HEK293 (cell line): ENCODE data around the gene RPS26.
A peak's percentile ranks its signal among the peaks of the same experiment; 100 is the strongest.

Source experiments
- BCL11B ChIP-seq: fragments of 450-650 bp; formaldehyde crosslinking; IDR thresholded peaks from 2 replicates; pipeline ENCODE4 v1.5.1; 2016; ENCODE audit warnings: low read depth, missing biosample characterization, missing genetic modification characterization
- FEZF1 ChIP-seq: fragments of 450-650 bp; formaldehyde crosslinking; IDR thresholded peaks from 2 replicates; pipeline ENCODE4 v1.5.1; 2016; ENCODE audit warnings: missing biosample characterization, missing genetic modification characterization
- GFI1B ChIP-seq: fragments of 450-650 bp; formaldehyde crosslinking; IDR thresholded peaks from 2 replicates; pipeline ENCODE4 v1.5.1; 2016; ENCODE audit warnings: missing biosample characterization, missing genetic modification characterization
- INSM2 ChIP-seq: fragments of 450-650 bp; formaldehyde crosslinking; IDR thresholded peaks from 2 replicates; pipeline ENCODE4 v1.5.1; 2016; ENCODE audit warnings: missing biosample characterization, missing genetic modification characterization
- KLF9 ChIP-seq: fragments of 450-650 bp; formaldehyde crosslinking; IDR thresholded peaks from 2 replicates; pipeline ENCODE4 v1.5.1; 2016; ENCODE audit warnings: missing biosample characterization, missing genetic modification characterization, low read depth
- MEIS1 ChIP-seq: sonication (generic); formaldehyde crosslinking; IDR thresholded peaks from 2 replicates; pipeline ENCODE4 v1.8.1; 2022; ENCODE audit warnings: missing genetic modification reagents, mild to moderate bottlenecking, borderline replicate concordance
- MZF1 ChIP-seq: fragments of 450-650 bp; formaldehyde crosslinking; IDR thresholded peaks from 2 replicates; pipeline ENCODE4 v1.5.1; 2017; ENCODE audit warnings: missing biosample characterization, missing genetic modification characterization, borderline replicate concordance
- ZBTB20 ChIP-seq: fragments of 450-650 bp; formaldehyde crosslinking; IDR thresholded peaks from 2 replicates; pipeline ENCODE4 v1.5.1; 2016; ENCODE audit warnings: missing biosample characterization, missing genetic modification characterization
- ZBTB8A ChIP-seq: fragments of 450-650 bp; formaldehyde crosslinking; IDR thresholded peaks from 2 replicates; pipeline ENCODE4 v1.5.1; 2016; ENCODE audit warnings: missing biosample characterization, missing genetic modification characterization
- ZEB2 ChIP-seq: fragments of 450-650 bp; formaldehyde crosslinking; IDR thresholded peaks from 2 replicates; pipeline ENCODE4 v1.5.1; 2016; ENCODE audit warnings: missing biosample characterization, missing genetic modification characterization
- ZFP37 ChIP-seq: fragments of 450-650 bp; formaldehyde crosslinking; IDR thresholded peaks from 2 replicates; pipeline ENCODE4 v1.5.1; 2016; ENCODE audit warnings: missing biosample characterization, missing genetic modification characterization
- ZNF112 ChIP-seq: fragments of 450-650 bp; formaldehyde crosslinking; IDR thresholded peaks from 2 replicates; pipeline ENCODE4 v1.5.0; 2017; ENCODE audit warnings: missing biosample characterization, missing genetic modification characterization
- ZNF132 ChIP-seq: fragments of 450-650 bp; formaldehyde crosslinking; IDR thresholded peaks from 2 replicates; pipeline ENCODE4 v1.5.1; 2017; ENCODE audit warnings: missing biosample characterization, missing genetic modification characterization, borderline replicate concordance
- ZNF133 ChIP-seq: fragments of 450-650 bp; formaldehyde crosslinking; IDR thresholded peaks from 2 replicates; pipeline ENCODE4 v1.5.1; 2016; ENCODE audit warnings: missing biosample characterization, missing genetic modification characterization
- ZNF155 ChIP-seq: fragments of 450-650 bp; formaldehyde crosslinking; IDR thresholded peaks from 2 replicates; pipeline ENCODE4 v1.5.1; 2016; ENCODE audit warnings: missing biosample characterization, missing genetic modification characterization
- ZNF16 ChIP-seq: fragments of 450-650 bp; formaldehyde crosslinking; IDR thresholded peaks from 2 replicates; pipeline ENCODE4 v1.5.1; 2016; ENCODE audit warnings: low read depth, missing biosample characterization, missing genetic modification characterization
- ZNF175 ChIP-seq: fragments of 450-650 bp; formaldehyde crosslinking; IDR thresholded peaks from 2 replicates; pipeline ENCODE4 v1.5.1; 2016; ENCODE audit warnings: missing biosample characterization, missing genetic modification characterization
- ZNF2 ChIP-seq: fragments of 450-650 bp; formaldehyde crosslinking; IDR thresholded peaks from 2 replicates; pipeline ENCODE4 v1.5.1; 2016; ENCODE audit warnings: missing biosample characterization, missing genetic modification characterization
- ZNF202 ChIP-seq: fragments of 450-650 bp; formaldehyde crosslinking; IDR thresholded peaks from 2 replicates; pipeline ENCODE4 v1.5.1; 2016; ENCODE audit warnings: missing biosample characterization, missing genetic modification characterization, borderline replicate concordance
- ZNF23 ChIP-seq: fragments of 450-650 bp; formaldehyde crosslinking; IDR thresholded peaks from 2 replicates; pipeline ENCODE4 v1.5.1; 2016; ENCODE audit warnings: missing biosample characterization, missing genetic modification characterization, borderline replicate concordance
- ZNF292 ChIP-seq: fragments of 450-650 bp; formaldehyde crosslinking; IDR thresholded peaks from 2 replicates; pipeline ENCODE4 v1.5.1; 2016; ENCODE audit warnings: low read depth, missing biosample characterization, missing genetic modification characterization, borderline replicate concordance
- ZNF311 ChIP-seq: fragments of 450-650 bp; formaldehyde crosslinking; IDR thresholded peaks from 2 replicates; pipeline ENCODE4 v1.5.1; 2017; ENCODE audit warnings: missing biosample characterization, missing genetic modification characterization, borderline replicate concordance
- ZNF324 ChIP-seq: fragments of 450-650 bp; formaldehyde crosslinking; IDR thresholded peaks from 2 replicates; pipeline ENCODE4 v1.5.1; 2016; ENCODE audit warnings: missing biosample characterization, missing genetic modification characterization
- ZNF394 ChIP-seq: fragments of 450-650 bp; formaldehyde crosslinking; IDR thresholded peaks from 2 replicates; pipeline ENCODE4 v1.5.1; 2016; ENCODE audit warnings: missing biosample characterization, missing genetic modification characterization, mild to moderate bottlenecking, moderate library complexity, borderline replicate concordance
- ZNF473 ChIP-seq: fragments of 450-650 bp; formaldehyde crosslinking; IDR thresholded peaks from 2 replicates; pipeline ENCODE4 v1.5.1; 2017; ENCODE audit warnings: missing biosample characterization, missing genetic modification characterization
- ZNF501 ChIP-seq: fragments of 450-650 bp; formaldehyde crosslinking; IDR thresholded peaks from 2 replicates; pipeline ENCODE4 v1.5.1; 2016; ENCODE audit warnings: missing biosample characterization, missing genetic modification characterization
- ZNF510 ChIP-seq: fragments of 450-650 bp; formaldehyde crosslinking; IDR thresholded peaks from 2 replicates; pipeline ENCODE4 v1.5.1; 2018; ENCODE audit warnings: mild to moderate bottlenecking, missing genetic modification characterization, missing biosample characterization; ENCODE audit not compliant: insufficient replicate concordance
- ZNF548 ChIP-seq: fragments of 450-650 bp; formaldehyde crosslinking; IDR thresholded peaks from 2 replicates; pipeline ENCODE4 v1.5.1; 2016; ENCODE audit warnings: missing biosample characterization, missing genetic modification characterization
- ZNF549 ChIP-seq: fragments of 450-650 bp; IDR thresholded peaks from 2 replicates; pipeline ENCODE4 v1.5.1; 2018; ENCODE audit warnings: missing biosample characterization, missing genetic modification characterization, mild to moderate bottlenecking, inconsistent platforms, moderate library complexity
- ZNF623 ChIP-seq: fragments of 450-650 bp; formaldehyde crosslinking; IDR thresholded peaks from 2 replicates; pipeline ENCODE4 v1.5.1; 2016; ENCODE audit warnings: missing biosample characterization, missing genetic modification characterization
- ZNF701 ChIP-seq: fragments of 450-650 bp; formaldehyde crosslinking; IDR thresholded peaks from 2 replicates; pipeline ENCODE4 v1.5.1; 2016; ENCODE audit warnings: missing biosample characterization, missing genetic modification characterization
- ZNF776 ChIP-seq: fragments of 450-650 bp; formaldehyde crosslinking; IDR thresholded peaks from 2 replicates; pipeline ENCODE4 v1.5.0; 2017; ENCODE audit warnings: missing biosample characterization, missing genetic modification characterization, borderline replicate concordance
- ZNF837 ChIP-seq: fragments of 450-650 bp; formaldehyde crosslinking; IDR thresholded peaks from 2 replicates; pipeline ENCODE4 v1.5.1; 2016; ENCODE audit warnings: missing biosample characterization, missing genetic modification characterization
- TF ChIP-seq, protein P1 (sequence below): fragments of 450-650 bp; formaldehyde crosslinking; IDR thresholded peaks from 2 replicates; pipeline ENCODE4 v1.5.1; 2016; ENCODE audit warnings: missing biosample characterization, missing genetic modification characterization
- TF ChIP-seq, protein P2 (sequence below): fragments of 450-650 bp; IDR thresholded peaks from 2 replicates; pipeline ENCODE4 v1.5.1; 2018; ENCODE audit warnings: missing biosample characterization, mild to moderate bottlenecking, missing genetic modification characterization
- TF ChIP-seq, protein P3 (sequence below): fragments of 450-650 bp; formaldehyde crosslinking; IDR thresholded peaks from 2 replicates; pipeline ENCODE4 v1.5.1; 2017; ENCODE audit warnings: missing biosample characterization, missing genetic modification characterization

RPS26 gene

GRCh38 chr12:56079723-56080555 lies 38.2 kb downstream of the RPS26 start, which contains the start of gene ERBB3 (continued):
- TF ChIP-seq ZNF2 (tag by site-specific recombination): peak; percentile 83
- TF ChIP-seq ZNF501 (tag by site-specific recombination): peak; percentile 90
- TF ChIP-seq ZNF16 (tag by site-specific recombination): no peak
- peak; percentile 78; the same call in 1 of the 2 replicates for TF ChIP-seq ZNF155 (tag by site-specific recombination)
- no peak for TF ChIP-seq ZNF175 (tag by site-specific recombination)
- no peak for TF ChIP-seq ZNF473 (tag by site-specific recombination)
- no peak for TF ChIP-seq ZNF837
- TF ChIP-seq ZNF549 (tag by site-specific recombination): no peak
- peak; percentile 72; the same call in 1 of the 2 replicates for TF ChIP-seq GFI1B (tag by site-specific recombination)
- TF ChIP-seq ZNF311 (tag by site-specific recombination): no peak
- peak; percentile 79 for TF ChIP-seq ZBTB8A (tag by site-specific recombination)
- TF ChIP-seq, protein P1, sequence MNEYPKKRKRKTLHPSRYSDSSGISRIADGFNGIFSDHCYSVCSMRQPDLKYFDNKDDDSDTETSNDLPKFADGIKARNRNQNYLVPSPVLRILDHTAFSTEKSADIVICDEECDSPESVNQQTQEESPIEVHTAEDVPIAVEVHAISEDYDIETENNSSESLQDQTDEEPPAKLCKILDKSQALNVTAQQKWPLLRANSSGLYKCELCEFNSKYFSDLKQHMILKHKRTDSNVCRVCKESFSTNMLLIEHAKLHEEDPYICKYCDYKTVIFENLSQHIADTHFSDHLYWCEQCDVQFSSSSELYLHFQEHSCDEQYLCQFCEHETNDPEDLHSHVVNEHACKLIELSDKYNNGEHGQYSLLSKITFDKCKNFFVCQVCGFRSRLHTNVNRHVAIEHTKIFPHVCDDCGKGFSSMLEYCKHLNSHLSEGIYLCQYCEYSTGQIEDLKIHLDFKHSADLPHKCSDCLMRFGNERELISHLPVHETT: peak; percentile 85
- TF ChIP-seq ZNF292 (tag by site-specific recombination): no peak
- TF ChIP-seq ZNF112 (tag by site-specific recombination): no peak
- peak; percentile 100 for TF ChIP-seq KLF9 (tag by site-specific recombination)
- TF ChIP-seq ZNF394: peak; percentile 57; the same call in 1 of the 2 replicates
- peak; percentile 95 for TF ChIP-seq ZEB2
- TF ChIP-seq ZBTB20 (tag by site-specific recombination): peak; percentile 69
- TF ChIP-seq ZNF133 (tag by site-specific recombination): no peak
- TF ChIP-seq, protein P2, sequence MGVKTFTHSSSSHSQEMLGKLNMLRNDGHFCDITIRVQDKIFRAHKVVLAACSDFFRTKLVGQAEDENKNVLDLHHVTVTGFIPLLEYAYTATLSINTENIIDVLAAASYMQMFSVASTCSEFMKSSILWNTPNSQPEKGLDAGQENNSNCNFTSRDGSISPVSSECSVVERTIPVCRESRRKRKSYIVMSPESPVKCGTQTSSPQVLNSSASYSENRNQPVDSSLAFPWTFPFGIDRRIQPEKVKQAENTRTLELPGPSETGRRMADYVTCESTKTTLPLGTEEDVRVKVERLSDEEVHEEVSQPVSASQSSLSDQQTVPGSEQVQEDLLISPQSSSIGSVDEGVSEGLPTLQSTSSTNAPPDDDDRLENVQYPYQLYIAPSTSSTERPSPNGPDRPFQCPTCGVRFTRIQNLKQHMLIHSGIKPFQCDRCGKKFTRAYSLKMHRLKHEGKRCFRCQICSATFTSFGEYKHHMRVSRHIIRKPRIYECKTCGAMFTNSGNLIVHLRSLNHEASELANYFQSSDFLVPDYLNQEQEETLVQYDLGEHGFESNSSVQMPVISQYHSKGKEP (tag by site-specific recombination): peak; percentile 95
- no peak for TF ChIP-seq ZNF23
- TF ChIP-seq BCL11B (tag by site-specific recombination): peak; percentile 92
- TF ChIP-seq ZNF202 (tag by site-specific recombination): no peak
- TF ChIP-seq MEIS1 (CRISPR knock-in tag): no peak
- peak; percentile 48 for TF ChIP-seq ZFP37
- 0 out of 2 replicates have a peak, but pooled peaks have one; percentile 33 for TF ChIP-seq ZNF701 (tag by site-specific recombination)
- TF ChIP-seq ZNF510 (tag by site-specific recombination): no peak
- TF ChIP-seq ZNF132 (tag by site-specific recombination): no peak
- TF ChIP-seq ZNF776 (tag by site-specific recombination): no peak
- TF ChIP-seq ZNF623 (tag by site-specific recombination): peak; percentile 31; the same call in 1 of the 2 replicates
- TF ChIP-seq MZF1 (tag by site-specific recombination): peak; percentile 92
- peak; percentile 98 for TF ChIP-seq ZNF324 (tag by site-specific recombination)
- TF ChIP-seq INSM2 (tag by site-specific recombination): peak; percentile 93
- TF ChIP-seq ZNF548 (tag by site-specific recombination): no peak
- TF ChIP-seq, protein P3, sequence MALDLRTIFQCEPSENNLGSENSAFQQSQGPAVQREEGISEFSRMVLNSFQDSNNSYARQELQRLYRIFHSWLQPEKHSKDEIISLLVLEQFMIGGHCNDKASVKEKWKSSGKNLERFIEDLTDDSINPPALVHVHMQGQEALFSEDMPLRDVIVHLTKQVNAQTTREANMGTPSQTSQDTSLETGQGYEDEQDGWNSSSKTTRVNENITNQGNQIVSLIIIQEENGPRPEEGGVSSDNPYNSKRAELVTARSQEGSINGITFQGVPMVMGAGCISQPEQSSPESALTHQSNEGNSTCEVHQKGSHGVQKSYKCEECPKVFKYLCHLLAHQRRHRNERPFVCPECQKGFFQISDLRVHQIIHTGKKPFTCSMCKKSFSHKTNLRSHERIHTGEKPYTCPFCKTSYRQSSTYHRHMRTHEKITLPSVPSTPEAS (tag by site-specific recombination): no peak
- peak; percentile 48; the same call in 1 of the 2 replicates for TF ChIP-seq FEZF1 (tag by site-specific recombination)
